K562 (cell line): ENCODE results near the gene FBN3. TPM values are rescaled to one million over a fixed set of nuclear protein-coding genes. Genes with fewer than 3 reads are reported as not detected.

Experiments used
- CC2D1A ChIP-seq: fragments of 450-650 bp; IDR thresholded peaks from 2 replicates; pipeline ENCODE4 v1.6.1; 2017; ENCODE audit warnings: mild to moderate bottlenecking
- CREB3L1 ChIP-seq: fragments of 450-650 bp; IDR thresholded peaks from 2 replicates; pipeline ENCODE4 v1.6.1; 2014; ENCODE audit warnings: low read depth, mild to moderate bottlenecking, moderate library complexity, borderline replicate concordance
- HNRNPK ChIP-seq: fragments of 200-400 bp; formaldehyde crosslinking; IDR thresholded peaks from one replicate; pipeline ENCODE4 v1.6.1; 2018; ENCODE audit warnings: mild to moderate bottlenecking, low read depth, low read length; ENCODE audit not compliant: poor library complexity, severe bottlenecking
- HNRNPL ChIP-seq: fragments of 200-400 bp; formaldehyde crosslinking; IDR thresholded peaks from 2 replicates; pipeline ENCODE4 v1.6.1; 2017; ENCODE audit warnings: low read depth, mild to moderate bottlenecking, low read length
- HSF4 ChIP-seq: fragments of 250-450 bp; sonication (Bioruptor Pico); IDR thresholded peaks from 2 replicates; pipeline ENCODE4 v2.1.2; 2022; ENCODE audit warnings: mild to moderate bottlenecking, moderate library complexity, borderline replicate concordance
- MYNN ChIP-seq, 2 experiments: sonication (generic); formaldehyde crosslinking in 1 of 2; IDR thresholded peaks; 2 replicates each; pipeline versions ENCODE4 v1.5.0 to v1.6.1; 2016 to 2020; ENCODE audit warnings: antibody characterized with exemption in 1 of 2, missing genetic modification reagents in 1 of 2
- NR2C1 ChIP-seq, 2 experiments: fragments of 450-650 bp; IDR thresholded peaks; 2 replicates each; pipeline ENCODE4 v1.6.1; 2017; ENCODE audit warnings: mild to moderate bottlenecking in 2 of 2, antibody characterized with exemption in 1 of 2, inconsistent platforms in 1 of 2, missing compliant biosample characterization in 1 of 2, missing genetic modification characterization in 1 of 2
- PURB ChIP-seq: sonication (generic); formaldehyde crosslinking; IDR thresholded peaks from 2 replicates; pipeline ENCODE4 v1.9.0; 2021; ENCODE audit warnings: low read depth, mild to moderate bottlenecking, missing genetic modification reagents
- RBM25 ChIP-seq: fragments of 200-400 bp; formaldehyde crosslinking; IDR thresholded peaks from 2 replicates; pipeline ENCODE4 v1.6.1; 2018; ENCODE audit warnings: low read length, low read depth, moderate library complexity; ENCODE audit not compliant: severe bottlenecking
- RCOR1 ChIP-seq, 2 experiments: IDR thresholded peaks; 2 replicates each; pipeline ENCODE4 v1.6.1; 2012; ENCODE audit warnings: low read depth in 2 of 2, low read length in 2 of 2, borderline replicate concordance in 1 of 2, improper control_type of control experiment in 1 of 2
- REST ChIP-seq, 2 experiments: fragments of 450-650 bp; formaldehyde crosslinking in 1 of 2; IDR thresholded peaks; 2 replicates each; pipeline versions ENCODE4 v1.4.0 to v1.6.1; 2014 to 2020; ENCODE audit warnings: mild to moderate bottlenecking in 2 of 2, borderline replicate concordance in 1 of 2, low read depth in 1 of 2
- SPI1 ChIP-seq: IDR thresholded peaks from 2 replicates; pipeline ENCODE4 v1.6.1; 2011; ENCODE audit warnings: low read depth, low read length, control low read depth, borderline replicate concordance
- SRSF9 ChIP-seq: fragments of 200-400 bp; formaldehyde crosslinking; IDR thresholded peaks from 2 replicates; pipeline ENCODE4 v1.6.1; 2017; ENCODE audit warnings: low read depth, low read length, borderline replicate concordance
- TRIM28 ChIP-seq: fragments of 450-650 bp; IDR thresholded peaks from 2 replicates; pipeline ENCODE4 v1.6.1; 2017
- TSC22D4 ChIP-seq: fragments of 450-650 bp; IDR thresholded peaks from 2 replicates; pipeline ENCODE4 v1.6.1; 2016; ENCODE audit warnings: missing genetic modification characterization, missing biosample characterization, control low read depth
- U2AF1 ChIP-seq: fragments of 200-400 bp; formaldehyde crosslinking; optimal IDR thresholded peaks from 2 replicates; pipeline ENCODE3; 2017; ENCODE audit warnings: mild to moderate bottlenecking, low read depth, low read length, moderate library complexity
- ZNF23 ChIP-seq: fragments of 250-450 bp; sonication (Bioruptor Pico); IDR thresholded peaks from 2 replicates; pipeline ENCODE4 v1.4.0; 2020; ENCODE audit warnings: mild to moderate bottlenecking
- ZNF282 ChIP-seq: sonication (generic); formaldehyde crosslinking; IDR thresholded peaks from 2 replicates; pipeline ENCODE4 v1.8.1; 2023; ENCODE audit warnings: missing genetic modification reagents
- ZZZ3 ChIP-seq: fragments of 450-650 bp; IDR thresholded peaks from 2 replicates; pipeline ENCODE4 v1.6.1; 2016; ENCODE audit warnings: antibody characterized with exemption, mild to moderate bottlenecking, moderate library complexity
- polyA plus RNA-seq, 8 experiments: library from polyadenylated mRNA; depleted of rRNA in 4 of 8; stranded (reverse) in 5 of 8; unstranded in 3 of 8; fragments of >200 nt; fragmentation: Nextera tagmentation in 2 of 8; fragmentation: Illumina TruSeq in 1 of 8; extraction: Ambion mirVana in 2 of 8; extraction: Trizol in 1 of 8; gene quantifications; 2 replicates each; pipeline versions ENCODE4 v1.2.1 to v1.2.3, GENCODE V29; 2011 to 2014; ENCODE audit warnings: inconsistent platforms in 1 of 8, missing spikeins in 1 of 8
- total RNA-seq, 7 experiments: library from RNA; depleted of rRNA in 6 of 7; stranded (reverse); fragments of >200 nt in 6 of 7; fragmentation: Illumina TruSeq in 2 of 7; extraction: Trizol in 2 of 7; gene quantifications; 2 replicates each; pipeline versions ENCODE4 v1.2.1 to v1.2.3, GENCODE V29; 2011 to 2021; ENCODE audit warnings: low replicate concordance in 1 of 7

Gene FBN3
- total and polyA plus RNA-seq, 9 of the 15 experiments (the other 6 are each of a cell fraction or from before 2014, with no cell fraction given), result under 0.01 to 0.29 (median 0.01) TPM; not detected in 4

GRCh38 chr19:8074501-8074900, 74.9 kb downstream of the FBN3 start (continued):
- TF ChIP-seq REST (IDR thresholded peaks at IDR 0.05; ENCODE audit: borderline replicate concordance), result peak; percentile 90
- TF ChIP-seq REST (CRISPR knock-in tag; IDR thresholded peaks at IDR 0.05; ENCODE audit: low read depth), result no peak
- TF ChIP-seq HNRNPK, result no peak
- TF ChIP-seq CREB3L1, result no peak
- peak in 1 of 2 experiments; percentile 94; a peak in 2 of 4 replicates for TF ChIP-seq RCOR1 (IDR thresholded peaks at IDR 0.05; ENCODE audit: borderline replicate concordance in 1 of 2, low read depth in 2 of 2, low read length in 2 of 2)
- TF ChIP-seq RBM25, result peak; percentile 89
- TF ChIP-seq ZNF23, result peak; percentile 100
- TF ChIP-seq HSF4 (CRISPR knock-in tag), result no peak
- TF ChIP-seq PURB (CRISPR knock-in tag), result no peak
- TF ChIP-seq CC2D1A, result peak; percentile 56; the same call in 1 of the 2 replicates
- no peak for TF ChIP-seq NR2C1 (IDR thresholded peaks at IDR 0.05)
- TF ChIP-seq NR2C1 (tag; IDR thresholded peaks at IDR 0.05), result no peak
- no peak for TF ChIP-seq U2AF1
- no peak for TF ChIP-seq ZZZ3
- TF ChIP-seq SRSF9, result no peak
- no peak for TF ChIP-seq SPI1
- no peak for TF ChIP-seq TSC22D4 (tag)
- no peak for TF ChIP-seq ZNF282 (CRISPR knock-in tag)
- TF ChIP-seq HNRNPL, result no peak
- TF ChIP-seq MYNN (IDR thresholded peaks at IDR 0.05), result no peak
- TF ChIP-seq MYNN (CRISPR knock-in tag; IDR thresholded peaks at IDR 0.05), result no peak
- peak; percentile 72; the same call in 1 of the 2 replicates for TF ChIP-seq TRIM28
